ENCODE data around the gene NFKB1. TPM values are rescaled to one million over a fixed set of nuclear protein-coding genes. Genes with fewer than 3 reads are reported as not detected.

The NFKB1 gene
- polyA plus RNA-seq, 2 of the 4 experiments (the other 2 are of a cell fraction): 15.2 to 18.3 TPM

DNA sequence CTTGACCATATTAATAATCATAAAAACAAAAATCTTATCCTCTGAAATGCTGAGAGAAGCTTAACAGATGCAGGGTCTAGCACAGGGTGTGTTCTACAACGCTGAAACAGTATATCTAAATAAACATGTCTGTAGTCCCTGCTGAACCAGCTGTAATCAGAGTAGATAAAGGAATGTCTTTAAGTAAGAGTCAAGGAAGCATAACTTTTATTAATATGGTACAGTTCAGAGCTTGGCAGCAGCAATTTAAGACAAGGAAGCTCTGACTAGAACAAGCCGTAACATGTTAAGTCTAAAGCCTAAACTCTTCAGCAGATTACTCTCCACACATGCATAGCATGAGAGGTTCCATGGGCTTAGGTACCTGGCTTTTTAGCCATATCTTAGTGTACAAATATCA lies 36.1 kb downstream of the NFKB1 start:
- FAIRE-seq (no peak), DNase-seq (ENCODE audit: low read depth in 1 of 2, low spot score in 1 of 2) (no peak), ATAC-seq (no peak)
- TF ChIP-seq ZC3H11A (IDR thresholded peaks at IDR 0.05) (no peak), EHF (CRISPR knock-in tag; IDR thresholded peaks at IDR 0.05) (no peak), BCL3 (IDR thresholded peaks at IDR 0.05) (no peak), CEBPB (IDR thresholded peaks at IDR 0.05) (no peak), CHD2 (IDR thresholded peaks at IDR 0.05; ENCODE audit: low read length, partially characterized antibody) (no peak), MYC (IDR thresholded peaks at IDR 0.05; ENCODE audit: borderline replicate concordance, low read length) (no peak), ESRRA (IDR thresholded peaks at IDR 0.05; ENCODE audit: borderline replicate concordance, low read length) (no peak), RCOR1 (IDR thresholded peaks at IDR 0.05; ENCODE audit: low read depth, low read length) (no peak), JUNB (IDR thresholded peaks at IDR 0.05) (no peak), KDM1A (IDR thresholded peaks at IDR 0.05; ENCODE audit: low read depth) (no peak)
- H3K4me2 ChIP-seq: no peak overlapping the region
- no peak overlapping the region for H3K27ac ChIP-seq
- CTCF ChIA-PET: interaction anchor here (1.0 kb wide), 1 partner anchor 10 kb away, joined by 4 read pairs; no protein-coding TSS in a partner anchor
- WGBS (ENCODE audit: missing lambda C conversion rate): 73% methylated on average over 2 of the region's 2 CpGs
- peaks cover 7% of the 10 kb centered on the region; the same call in 2 of the 3 replicates for H3K4me1 ChIP-seq
- H3K9me3 ChIP-seq: no peaks in the 10 kb centered on the region
- POLR2A ChIA-PET: no interaction called here
- H3K4me3 ChIP-seq: no peak overlapping the region

- WGBS (ENCODE audit: missing lambda C conversion rate): 90% methylated on average over 4 of the region's 4 CpGs
- H3K9me3 ChIP-seq: no peaks in the 10 kb centered on the region
- H3K4me2 ChIP-seq: no peak overlapping the region
- no peak overlapping the region for H3K4me3 ChIP-seq
- DNase-seq (ENCODE audit: low read depth in 1 of 2, low spot score in 1 of 2) (peak in 1 of 2 experiments; percentile 1), FAIRE-seq (no peak), ATAC-seq (peak in 1 of 2 experiments; percentile 47; a peak in 3 of 6 replicates)
- CTCF ChIA-PET: no interaction called here
- no peak overlapping the region for H3K27ac ChIP-seq
- TF ChIP-seq GATA3 (IDR thresholded peaks at IDR 0.05; ENCODE audit: borderline replicate concordance): no peak
- TF ChIP-seq, protein P1, sequence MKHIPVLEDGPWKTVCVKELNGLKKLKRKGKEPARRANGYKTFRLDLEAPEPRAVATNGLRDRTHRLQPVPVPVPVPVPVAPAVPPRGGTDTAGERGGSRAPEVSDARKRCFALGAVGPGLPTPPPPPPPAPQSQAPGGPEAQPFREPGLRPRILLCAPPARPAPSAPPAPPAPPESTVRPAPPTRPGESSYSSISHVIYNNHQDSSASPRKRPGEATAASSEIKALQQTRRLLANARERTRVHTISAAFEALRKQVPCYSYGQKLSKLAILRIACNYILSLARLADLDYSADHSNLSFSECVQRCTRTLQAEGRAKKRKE (CRISPR knock-in tag; IDR thresholded peaks at IDR 0.05; ENCODE audit: low read depth): no peak
- TF ChIP-seq BHLHE40 (IDR thresholded peaks at IDR 0.05; ENCODE audit: low read depth, low read length): no peak
- no peak for TF ChIP-seq FOSL2 (IDR thresholded peaks at IDR 0.05)
- no peak for TF ChIP-seq FOSL2 (CRISPR knock-in tag; IDR thresholded peaks at IDR 0.05)
- no peak for TF ChIP-seq FOSB (CRISPR knock-in tag; IDR thresholded peaks at IDR 0.05)
- TF ChIP-seq, protein P2, sequence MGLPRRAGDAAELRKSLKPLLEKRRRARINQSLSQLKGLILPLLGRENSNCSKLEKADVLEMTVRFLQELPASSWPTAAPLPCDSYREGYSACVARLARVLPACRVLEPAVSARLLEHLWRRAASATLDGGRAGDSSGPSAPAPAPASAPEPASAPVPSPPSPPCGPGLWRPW (IDR thresholded peaks at IDR 0.05): no peak
- no peak for TF ChIP-seq POLR2AphosphoS2 (conservative IDR thresholded peaks at IDR 0.05; ENCODE audit: low read length)
- no peak for TF ChIP-seq EHF (CRISPR knock-in tag; IDR thresholded peaks at IDR 0.05)
- no peak for TF ChIP-seq MYC (IDR thresholded peaks at IDR 0.05; ENCODE audit: borderline replicate concordance, low read length)
- no peak for TF ChIP-seq JUNB (IDR thresholded peaks at IDR 0.05)
- TF ChIP-seq EHMT2 (IDR thresholded peaks at IDR 0.05; ENCODE audit: low read depth): no peak
- no peak for TF ChIP-seq TFCP2L1 (CRISPR knock-in tag; IDR thresholded peaks at IDR 0.05)
- no peak for TF ChIP-seq RNF2 (IDR thresholded peaks at IDR 0.05; ENCODE audit: borderline replicate concordance, low read depth)
- TF ChIP-seq JUN (IDR thresholded peaks at IDR 0.05): no peak
- TF ChIP-seq HOXB5 (CRISPR knock-in tag; IDR thresholded peaks at IDR 0.05): no peak
- TF ChIP-seq HDAC2 (IDR thresholded peaks at IDR 0.05): no peak
- TF ChIP-seq, protein P3, sequence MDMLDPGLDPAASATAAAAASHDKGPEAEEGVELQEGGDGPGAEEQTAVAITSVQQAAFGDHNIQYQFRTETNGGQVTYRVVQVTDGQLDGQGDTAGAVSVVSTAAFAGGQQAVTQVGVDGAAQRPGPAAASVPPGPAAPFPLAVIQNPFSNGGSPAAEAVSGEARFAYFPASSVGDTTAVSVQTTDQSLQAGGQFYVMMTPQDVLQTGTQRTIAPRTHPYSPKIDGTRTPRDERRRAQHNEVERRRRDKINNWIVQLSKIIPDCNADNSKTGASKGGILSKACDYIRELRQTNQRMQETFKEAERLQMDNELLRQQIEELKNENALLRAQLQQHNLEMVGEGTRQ (IDR thresholded peaks at IDR 0.05): no peak
- TF ChIP-seq ESRRA (IDR thresholded peaks at IDR 0.05; ENCODE audit: borderline replicate concordance, low read length): no peak
- no peak for TF ChIP-seq POLR2A (IDR thresholded peaks at IDR 0.05; ENCODE audit: low read length)
- TF ChIP-seq BCL3 (IDR thresholded peaks at IDR 0.05): no peak
- POLR2A ChIA-PET: no interaction called here
- no peaks in the 10 kb centered on the region for H3K4me1 ChIP-seq
Observed at GRCh38 chr4:102541697-102542096, 40.5 kb downstream of the NFKB1 start.

Data from A549 (cell line).